K562 (cell line): ENCODE results near the gene CORT. TPM values are rescaled to one million over a fixed set of nuclear protein-coding genes. Genes with fewer than 3 reads are reported as not detected.
A peak's percentile ranks its signal among the peaks of the same experiment; 100 is the strongest.

Experiments used
- ETS2 ChIP-seq: IDR thresholded peaks from 2 replicates; pipeline ENCODE4 v1.6.1; 2016; ENCODE audit warnings: borderline replicate concordance, missing genetic modification characterization, mild to moderate bottlenecking, moderate library complexity, missing compliant biosample characterization; ENCODE audit not compliant: poor library complexity, severe bottlenecking
- HNRNPL ChIP-seq: fragments of 200-400 bp; formaldehyde crosslinking; IDR thresholded peaks from 2 replicates; pipeline ENCODE4 v1.6.1; 2017; ENCODE audit warnings: low read depth, mild to moderate bottlenecking, low read length
- KLF13 ChIP-seq: fragments of 450-650 bp; IDR thresholded peaks from 2 replicates; pipeline ENCODE4 v1.6.1; 2016; ENCODE audit warnings: missing genetic modification characterization, low read depth, mild to moderate bottlenecking, missing compliant biosample characterization, moderate library complexity, borderline replicate concordance
- MAFG ChIP-seq: fragments of 450-650 bp; conservative IDR thresholded peaks from 2 replicates; pipeline ENCODE4 v1.6.1; 2016; ENCODE audit warnings: missing genetic modification characterization, missing compliant biosample characterization
- MLLT1 ChIP-seq, 2 experiments: fragments of 450-650 bp; IDR thresholded peaks; 2 replicates each; pipeline ENCODE4 v1.6.1; 2016
- PRPF4 ChIP-seq: fragments of 200-400 bp; formaldehyde crosslinking; IDR thresholded peaks from one replicate; pipeline ENCODE4 v1.6.1; 2017; ENCODE audit warnings: low read length, low read depth, mild to moderate bottlenecking; ENCODE audit not compliant: insufficient read depth, poor library complexity, severe bottlenecking
- PTBP1 ChIP-seq: fragments of 200-400 bp; formaldehyde crosslinking; IDR thresholded peaks from 2 replicates; pipeline ENCODE4 v1.6.1; 2017; ENCODE audit warnings: low read depth, low read length
- PTTG1 ChIP-seq: fragments of 450-650 bp; IDR thresholded peaks from 2 replicates; pipeline ENCODE4 v1.6.1; 2016; ENCODE audit warnings: low read depth, mild to moderate bottlenecking, missing genetic modification characterization, missing compliant biosample characterization
- RNF2 ChIP-seq: sonication (generic); IDR thresholded peaks from 2 replicates; pipeline ENCODE4 v1.6.1; 2016
- ZNF12 ChIP-seq: sonication (generic); formaldehyde crosslinking; IDR thresholded peaks from 2 replicates; pipeline ENCODE4 v1.4.0; 2020; ENCODE audit warnings: mild to moderate bottlenecking, missing genetic modification reagents
- ZNF318 ChIP-seq, 2 experiments: fragments of 450-650 bp; IDR thresholded peaks; 2 replicates each; pipeline ENCODE4 v1.6.1; 2016; ENCODE audit warnings: mild to moderate bottlenecking in 2 of 2, borderline replicate concordance in 1 of 2, low read depth in 1 of 2, moderate library complexity in 1 of 2
- polyA plus RNA-seq, 8 experiments: library from polyadenylated mRNA; depleted of rRNA in 4 of 8; stranded (reverse) in 5 of 8; unstranded in 3 of 8; fragments of >200 nt; fragmentation: Nextera tagmentation in 2 of 8; fragmentation: Illumina TruSeq in 1 of 8; extraction: Ambion mirVana in 2 of 8; extraction: Trizol in 1 of 8; gene quantifications; 2 replicates each; pipeline versions ENCODE4 v1.2.1 to v1.2.3, GENCODE V29; 2011 to 2014; ENCODE audit warnings: inconsistent platforms in 1 of 8, missing spikeins in 1 of 8
- total RNA-seq, 7 experiments: library from RNA; depleted of rRNA in 6 of 7; stranded (reverse); fragments of >200 nt in 6 of 7; fragmentation: Illumina TruSeq in 2 of 7; extraction: Trizol in 2 of 7; gene quantifications; 2 replicates each; pipeline versions ENCODE4 v1.2.1 to v1.2.3, GENCODE V29; 2011 to 2021; ENCODE audit warnings: low replicate concordance in 1 of 7

The CORT gene
- total and polyA plus RNA-seq, 9 of the 15 experiments (the other 6 are each of a cell fraction or from before 2014, with no cell fraction given), result 0.08 to 0.54 (median 0.13) TPM; not detected in 5

- no peak for TF ChIP-seq ZNF318 (IDR thresholded peaks at IDR 0.05; ENCODE audit: borderline replicate concordance in 1 of 2, low read depth in 1 of 2)
- no peak for TF ChIP-seq PTBP1
- TF ChIP-seq MLLT1 (IDR thresholded peaks at IDR 0.05), result peak in 1 of 2 experiments; percentile 100; a peak in 2 of 4 replicates
- TF ChIP-seq ZNF12, result no peak; the same call in 1 of the 2 replicates
- peak; percentile 57; the same call in 1 of the 2 replicates for TF ChIP-seq RNF2
- TF ChIP-seq KLF13 (tag), result peak; percentile 57; the same call in 1 of the 2 replicates
- TF ChIP-seq HNRNPL, result no peak
- no peak for TF ChIP-seq PRPF4
- TF ChIP-seq PTTG1 (tag), result no peak
- no peak for TF ChIP-seq MAFG (tag)
- TF ChIP-seq ETS2, result no peak
Observed at GRCh38 chr1:10474613-10475507, 25.0 kb downstream of the CORT start, which contains the start of gene PEX14 (continued).
